Body of pancreas (tissue), 4 donors: Measurements from ENCODE around the gene C4orf33.

Experiments
- CTCF ChIP-seq, 7 experiments: fragments of 450-650 bp in 4 of 7; fragments of 200-600 bp in 3 of 7; sonication (generic) in 3 of 7; IDR thresholded peaks; one replicate each; pipeline ENCODE4 v1.5.1; 2016 to 2019; ENCODE audit warnings: antibody characterized with exemption in 7 of 7
- POLR2A ChIP-seq, 3 donors: fragments of 450-650 bp; IDR thresholded peaks; one replicate each; pipeline ENCODE4 v1.6.1; 2016; ENCODE audit warnings: antibody characterized with exemption in 3 of 3, mild to moderate bottlenecking in 2 of 3

- no peak for TF ChIP-seq CTCF (IDR thresholded peaks at IDR 0.05)
- TF ChIP-seq POLR2A (IDR thresholded peaks at IDR 0.05), result no peak
Observed at GRCh38 chr4:129138810-129139496, 43.0 kb downstream of the C4orf33 start.
